ENCODE data around the gene ZSCAN18.

DNA sequence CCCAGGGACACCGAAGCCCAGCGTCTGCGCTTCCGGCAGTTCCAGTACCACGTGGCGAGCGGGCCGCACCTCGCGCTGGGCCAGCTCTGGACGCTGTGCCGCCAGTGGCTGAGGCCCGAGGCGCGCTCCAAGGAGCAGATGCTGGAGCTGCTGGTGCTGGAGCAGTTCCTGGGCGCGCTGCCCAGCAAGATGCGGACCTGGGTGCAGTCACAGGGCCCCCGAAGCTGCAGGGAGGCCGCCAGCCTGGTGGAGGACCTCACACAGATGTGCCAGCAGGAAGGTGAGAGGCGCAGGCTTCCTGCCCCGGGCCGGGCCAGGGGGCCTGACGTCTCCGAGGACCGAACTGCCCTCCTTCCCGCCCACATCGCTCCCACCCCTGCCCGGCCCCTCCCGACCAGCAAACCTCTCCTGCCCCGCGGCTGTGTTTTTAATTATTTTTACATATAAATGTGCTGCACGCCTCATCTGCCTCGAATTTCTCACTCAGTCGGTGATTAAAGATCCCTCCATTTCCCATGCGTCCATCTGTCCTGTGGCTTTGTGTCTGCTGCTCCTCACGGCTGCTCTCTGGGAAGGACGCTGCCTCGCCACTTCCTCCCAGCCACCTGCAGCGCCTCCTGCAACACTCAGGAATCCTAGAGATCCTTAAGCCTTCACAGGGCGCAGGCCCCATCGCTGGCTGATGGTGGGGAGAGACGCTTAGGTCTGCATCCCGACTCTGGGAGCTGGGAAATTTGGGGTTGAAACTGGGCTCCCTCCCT is 59.9 kb downstream of the ZSCAN18 start:
- TF ChIP-seq POLR2AphosphoS5 (IDR thresholded peaks at IDR 0.05; ENCODE audit: control insufficient read depth, insufficient read depth, low read depth, low read length) (no peak), TGIF2 (CRISPR knock-in tag; IDR thresholded peaks at IDR 0.05) (no peak), EZH2 (IDR thresholded peaks at IDR 0.05; ENCODE audit: borderline replicate concordance, low read depth, low read length) (no peak), TEAD1 (CRISPR knock-in tag; IDR thresholded peaks at IDR 0.05) (no peak), AFF4 (CRISPR knock-in tag; IDR thresholded peaks at IDR 0.05) (no peak), EP300 (IDR thresholded peaks at IDR 0.05; ENCODE audit: low read length) (no peak), BHLHE40 (IDR thresholded peaks at IDR 0.05; ENCODE audit: low read length) (no peak), NR3C1 (CRISPR knock-in tag; IDR thresholded peaks at IDR 0.05) (no peak)
- TF ChIP-seq, protein P1, sequence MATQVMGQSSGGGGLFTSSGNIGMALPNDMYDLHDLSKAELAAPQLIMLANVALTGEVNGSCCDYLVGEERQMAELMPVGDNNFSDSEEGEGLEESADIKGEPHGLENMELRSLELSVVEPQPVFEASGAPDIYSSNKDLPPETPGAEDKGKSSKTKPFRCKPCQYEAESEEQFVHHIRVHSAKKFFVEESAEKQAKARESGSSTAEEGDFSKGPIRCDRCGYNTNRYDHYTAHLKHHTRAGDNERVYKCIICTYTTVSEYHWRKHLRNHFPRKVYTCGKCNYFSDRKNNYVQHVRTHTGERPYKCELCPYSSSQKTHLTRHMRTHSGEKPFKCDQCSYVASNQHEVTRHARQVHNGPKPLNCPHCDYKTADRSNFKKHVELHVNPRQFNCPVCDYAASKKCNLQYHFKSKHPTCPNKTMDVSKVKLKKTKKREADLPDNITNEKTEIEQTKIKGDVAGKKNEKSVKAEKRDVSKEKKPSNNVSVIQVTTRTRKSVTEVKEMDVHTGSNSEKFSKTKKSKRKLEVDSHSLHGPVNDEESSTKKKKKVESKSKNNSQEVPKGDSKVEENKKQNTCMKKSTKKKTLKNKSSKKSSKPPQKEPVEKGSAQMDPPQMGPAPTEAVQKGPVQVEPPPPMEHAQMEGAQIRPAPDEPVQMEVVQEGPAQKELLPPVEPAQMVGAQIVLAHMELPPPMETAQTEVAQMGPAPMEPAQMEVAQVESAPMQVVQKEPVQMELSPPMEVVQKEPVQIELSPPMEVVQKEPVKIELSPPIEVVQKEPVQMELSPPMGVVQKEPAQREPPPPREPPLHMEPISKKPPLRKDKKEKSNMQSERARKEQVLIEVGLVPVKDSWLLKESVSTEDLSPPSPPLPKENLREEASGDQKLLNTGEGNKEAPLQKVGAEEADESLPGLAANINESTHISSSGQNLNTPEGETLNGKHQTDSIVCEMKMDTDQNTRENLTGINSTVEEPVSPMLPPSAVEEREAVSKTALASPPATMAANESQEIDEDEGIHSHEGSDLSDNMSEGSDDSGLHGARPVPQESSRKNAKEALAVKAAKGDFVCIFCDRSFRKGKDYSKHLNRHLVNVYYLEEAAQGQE (IDR thresholded peaks at IDR 0.05; ENCODE audit: borderline replicate concordance) = no peak
- TF ChIP-seq, protein P1 (CRISPR knock-in tag; IDR thresholded peaks at IDR 0.05; ENCODE audit: low read depth) = no peak
- TF ChIP-seq, protein P2, sequence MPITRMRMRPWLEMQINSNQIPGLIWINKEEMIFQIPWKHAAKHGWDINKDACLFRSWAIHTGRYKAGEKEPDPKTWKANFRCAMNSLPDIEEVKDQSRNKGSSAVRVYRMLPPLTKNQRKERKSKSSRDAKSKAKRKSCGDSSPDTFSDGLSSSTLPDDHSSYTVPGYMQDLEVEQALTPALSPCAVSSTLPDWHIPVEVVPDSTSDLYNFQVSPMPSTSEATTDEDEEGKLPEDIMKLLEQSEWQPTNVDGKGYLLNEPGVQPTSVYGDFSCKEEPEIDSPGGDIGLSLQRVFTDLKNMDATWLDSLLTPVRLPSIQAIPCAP (CRISPR knock-in tag; IDR thresholded peaks at IDR 0.05; ENCODE audit: borderline replicate concordance) = no peak
